Activated B cell treated with CpG ODN at 0.5 μM for 24 hours (primary cell): ENCODE measurements around the gene CACNG4. TPM values are rescaled to one million over a fixed set of nuclear protein-coding genes. Genes with fewer than 3 reads are reported as not detected.
"Not testable (repeated sequence)": the region's sequence is repeated elsewhere in the genome, so short reads cannot be mapped to it uniquely, and the experiment has no call there.

Experiments used
- ATAC-seq: fragments of 200-7000 bp; cut with Tn5 transposase; one replicate; pipeline ENCODE4 v1.10.0; 2021; ENCODE audit warnings: low read depth, mild to moderate bottlenecking, moderate library complexity
- CTCF ChIA-PET: fragments of 350-600 bp; sonication (Branson Sonifier 250); formaldehyde crosslinking; loops from one replicate; lab custom pipeline; 2021; ENCODE audit warnings: antibody characterized with exemption; lab: Charles Lee
- POLR2A ChIA-PET: fragments of 350-600 bp; sonication (Branson Sonifier 250); formaldehyde crosslinking; loops from one replicate; lab custom pipeline; 2021; ENCODE audit warnings: antibody characterized with exemption; lab: Charles Lee
- DNase-seq: peaks from one replicate; pipeline ENCODE4 v3.0.0; 2022
- H3K27ac Mint-ChIP-seq: one replicate; pipeline ENCODE4 v1.8.0; 2020; ENCODE audit warnings: mixed read lengths
- H3K27me3 Mint-ChIP-seq: one replicate; pipeline ENCODE4 v1.8.0; 2021; ENCODE audit warnings: mixed read lengths
- H3K36me3 Mint-ChIP-seq: one replicate; pipeline ENCODE4 v1.8.0; 2021; ENCODE audit warnings: low read depth, mixed read lengths
- H3K4me1 Mint-ChIP-seq: one replicate; pipeline ENCODE4 v1.8.0; 2021; ENCODE audit warnings: mixed read lengths
- H3K4me3 Mint-ChIP-seq: one replicate; pipeline ENCODE4 v1.8.0; 2020; ENCODE audit warnings: mild to moderate bottlenecking, mixed read lengths
- H3K9me3 Mint-ChIP-seq: one replicate; pipeline ENCODE4 v1.8.0; 2020; ENCODE audit warnings: mixed read lengths
- intact Hi-C: fragments of 100-400 bp; cut with micrococcal nuclease; formaldehyde crosslinking; loops from one replicate; pipeline ENCODE4 v1.15.1; 2024
- total RNA-seq: library from RNA; stranded (reverse); gene quantifications from 2 replicates; pipeline ENCODE4 v1.2.3, GENCODE V29; 2022
- TF ChIP-seq, protein P1 (sequence below): fragments of 200-600 bp; IDR thresholded peaks from one replicate; pipeline ENCODE4 v1.8.0; 2022; ENCODE audit warnings: antibody characterized with exemption, mild to moderate bottlenecking

CACNG4 gene
- total RNA-seq, 1 donor from 2014 or later, result not detected

DNA sequence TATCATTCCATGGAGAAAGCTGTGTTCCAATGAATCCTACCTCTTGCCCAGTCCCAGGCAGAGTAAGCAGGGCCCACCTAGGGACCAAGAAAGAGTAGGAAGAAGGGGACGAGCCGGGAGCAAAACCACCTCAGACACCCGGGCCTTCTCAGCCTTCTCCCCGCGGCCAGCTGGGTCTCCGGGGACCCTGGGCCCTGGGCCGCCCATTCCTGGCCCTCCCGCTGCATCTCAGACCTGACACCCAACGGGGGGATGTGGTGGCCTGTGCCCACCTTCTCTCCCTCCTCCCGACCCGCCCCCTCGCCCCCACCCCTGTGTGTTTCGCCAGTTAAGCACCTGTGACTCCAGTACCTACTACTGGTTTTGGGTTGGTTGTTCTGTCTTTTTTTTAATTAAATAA, 68.5 kb downstream of the CACNG4 start:
- Mint-ChIP-seq H3K4me1 (no peaks in the 10 kb centered on the region), H3K9me3 (no peaks in the 10 kb centered on the region), H3K4me3 (no peak overlapping the region), H3K36me3 (no peaks in the 10 kb centered on the region), H3K27me3 (peaks cover 12% of the 10 kb centered on the region), H3K27ac (no peak overlapping the region)
- ATAC-seq (no peak), DNase-seq (no peak)
- TF ChIP-seq, protein P1, sequence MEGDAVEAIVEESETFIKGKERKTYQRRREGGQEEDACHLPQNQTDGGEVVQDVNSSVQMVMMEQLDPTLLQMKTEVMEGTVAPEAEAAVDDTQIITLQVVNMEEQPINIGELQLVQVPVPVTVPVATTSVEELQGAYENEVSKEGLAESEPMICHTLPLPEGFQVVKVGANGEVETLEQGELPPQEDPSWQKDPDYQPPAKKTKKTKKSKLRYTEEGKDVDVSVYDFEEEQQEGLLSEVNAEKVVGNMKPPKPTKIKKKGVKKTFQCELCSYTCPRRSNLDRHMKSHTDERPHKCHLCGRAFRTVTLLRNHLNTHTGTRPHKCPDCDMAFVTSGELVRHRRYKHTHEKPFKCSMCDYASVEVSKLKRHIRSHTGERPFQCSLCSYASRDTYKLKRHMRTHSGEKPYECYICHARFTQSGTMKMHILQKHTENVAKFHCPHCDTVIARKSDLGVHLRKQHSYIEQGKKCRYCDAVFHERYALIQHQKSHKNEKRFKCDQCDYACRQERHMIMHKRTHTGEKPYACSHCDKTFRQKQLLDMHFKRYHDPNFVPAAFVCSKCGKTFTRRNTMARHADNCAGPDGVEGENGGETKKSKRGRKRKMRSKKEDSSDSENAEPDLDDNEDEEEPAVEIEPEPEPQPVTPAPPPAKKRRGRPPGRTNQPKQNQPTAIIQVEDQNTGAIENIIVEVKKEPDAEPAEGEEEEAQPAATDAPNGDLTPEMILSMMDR, result no peak
- CTCF ChIA-PET, result no interaction called here
- intact Hi-C loops, result no loop called here
- POLR2A ChIA-PET, result no interaction called here

DNA sequence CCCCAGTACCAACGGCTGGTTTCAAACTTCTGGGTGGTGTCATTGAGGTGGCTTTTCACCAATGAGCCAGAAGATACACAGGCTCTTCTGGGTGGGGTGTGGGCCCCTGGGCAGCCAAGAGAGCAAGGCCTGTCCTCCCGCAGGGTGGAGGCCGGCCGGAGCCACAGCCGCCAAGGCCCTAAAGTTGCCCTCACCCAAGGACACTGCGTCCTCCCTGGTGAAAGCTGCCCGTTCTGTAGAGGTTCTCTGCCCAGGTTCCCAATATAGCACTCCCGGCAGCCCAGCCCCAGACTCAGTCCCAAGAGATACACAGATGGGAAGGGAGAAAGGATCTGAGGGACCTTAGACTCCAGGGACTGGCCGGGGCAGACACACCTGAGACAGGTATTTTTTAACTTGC, 69.1 kb downstream of the CACNG4 start:
- no peaks in the 10 kb centered on the region for H3K36me3 Mint-ChIP-seq
- H3K27ac Mint-ChIP-seq, result no peak overlapping the region

DNA sequence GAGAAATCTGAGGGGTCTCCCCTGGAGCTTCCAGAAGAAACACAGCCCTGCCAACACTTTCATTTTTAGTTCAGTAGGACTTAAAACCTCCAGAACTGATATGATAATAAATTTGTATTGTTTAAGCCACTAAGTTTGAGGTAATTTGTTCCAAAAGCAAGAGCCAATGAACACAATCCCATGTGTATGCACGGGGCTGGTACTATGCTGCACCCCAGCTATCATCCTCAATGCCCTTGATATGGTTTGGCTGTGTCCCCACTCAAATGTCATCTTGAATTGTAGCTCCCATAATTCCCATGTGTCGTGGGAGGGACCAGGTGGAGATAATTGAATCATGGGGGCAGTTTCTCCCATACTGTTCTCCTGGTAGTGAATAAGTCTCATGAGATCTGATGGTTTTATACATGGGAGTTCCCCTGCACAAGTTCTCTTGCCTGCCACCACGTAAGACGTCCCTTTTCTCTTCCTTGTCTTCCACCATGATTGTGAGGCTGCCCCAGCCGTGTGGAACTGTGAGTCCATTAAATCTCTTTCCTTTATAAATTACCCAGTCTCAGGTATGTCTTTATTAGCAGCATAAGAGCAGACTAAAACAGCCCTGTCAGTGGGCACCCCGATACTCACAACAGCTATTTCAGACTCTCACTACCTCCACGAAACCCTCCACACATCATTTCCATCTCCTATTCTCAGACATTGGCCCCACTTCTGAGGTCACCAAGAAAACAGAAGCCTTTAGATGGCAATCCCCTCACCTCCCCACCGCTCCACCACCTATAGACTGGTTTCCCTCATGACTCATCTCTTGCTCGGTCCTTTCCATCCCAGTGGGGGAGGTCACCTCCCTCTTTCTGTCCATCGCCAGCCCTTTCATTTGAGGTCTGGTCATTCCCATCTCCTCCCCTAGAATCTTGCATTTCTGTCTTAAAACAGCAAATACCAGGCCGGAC, 70.9 kb downstream of the CACNG4 start:
- Mint-ChIP-seq H3K27ac (no peak overlapping the region), H3K4me1 (no peaks in the 10 kb centered on the region), H3K27me3 (peaks cover 14% of the 10 kb centered on the region), H3K36me3 (no peaks in the 10 kb centered on the region), H3K4me3 (no peak overlapping the region), H3K9me3 (no peaks in the 10 kb centered on the region)
- POLR2A ChIA-PET, result no interaction called here
- ATAC-seq (no peak), DNase-seq (no peak)
- intact Hi-C loops, result no loop called here
- CTCF ChIA-PET, result no interaction called here
- TF ChIP-seq, protein P1, result no peak

More for the DNA sequence above, 69.1 kb downstream of the CACNG4 start:
- DNase-seq (no peak), ATAC-seq (no peak)
- TF ChIP-seq, protein P1, result no peak
- Mint-ChIP-seq H3K4me1 (no peaks in the 10 kb centered on the region), H3K9me3 (no peaks in the 10 kb centered on the region), H3K4me3 (no peak overlapping the region), H3K27me3 (peaks cover 14% of the 10 kb centered on the region)
- intact Hi-C loops, result no loop called here
- ChIA-PET CTCF (no interaction called here), POLR2A (no interaction called here)

DNA sequence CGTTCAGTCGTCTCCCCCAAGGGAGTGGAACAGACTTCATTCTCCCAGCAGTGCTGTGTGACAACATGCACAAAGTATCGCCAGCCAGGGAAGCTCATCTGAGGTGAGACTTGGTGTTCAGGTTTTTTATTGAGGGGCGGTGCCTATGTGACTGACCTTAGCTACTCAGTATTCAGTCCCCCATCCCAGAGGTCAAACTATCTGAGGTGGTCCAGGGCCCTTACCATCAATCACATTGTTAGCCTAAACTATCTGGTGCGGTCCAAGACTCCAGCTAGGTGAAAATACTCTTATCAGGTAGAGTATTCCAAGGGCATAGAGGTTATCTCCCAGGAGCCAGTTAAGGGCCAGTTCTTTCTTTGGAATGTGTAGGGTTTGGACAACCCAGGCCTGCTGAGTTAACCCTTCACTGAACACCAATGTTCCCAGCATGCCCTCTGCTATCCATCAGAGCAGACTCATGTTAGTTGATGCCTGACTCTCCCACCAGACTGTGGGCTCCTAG, 74.4 kb downstream of the CACNG4 start:
- Mint-ChIP-seq H3K36me3 (no peaks in the 10 kb centered on the region), H3K9me3 (no peaks in the 10 kb centered on the region), H3K4me1 (no peaks in the 10 kb centered on the region), H3K27me3 (peaks cover 17% of the 10 kb centered on the region), H3K27ac (no peak overlapping the region), H3K4me3 (no peak overlapping the region)
- ChIA-PET POLR2A (no interaction called here), CTCF (no interaction called here)
- TF ChIP-seq, protein P1, result no peak
- intact Hi-C loops, result no loop called here
- DNase-seq (no peak), ATAC-seq (no peak)

DNA sequence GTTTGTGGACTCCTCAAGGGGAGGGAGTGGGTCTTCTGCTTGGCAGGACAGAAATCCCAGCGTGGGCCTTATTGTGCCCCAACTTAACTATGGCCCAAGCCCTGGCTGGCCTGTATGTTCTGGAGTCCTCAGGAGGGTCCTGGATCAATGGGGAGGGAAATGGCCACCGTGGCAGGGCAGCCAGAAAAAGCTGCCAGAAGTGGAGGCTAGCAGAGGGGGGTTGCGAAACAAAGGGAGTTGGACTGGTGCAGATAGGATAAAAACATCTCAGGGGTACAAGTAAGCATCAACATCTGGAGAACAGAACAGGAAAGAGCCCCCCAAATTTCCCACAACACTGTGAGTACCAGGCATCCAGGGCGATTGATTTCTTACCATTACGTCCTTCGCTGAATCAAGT, 76.1 kb downstream of the CACNG4 start:
- Mint-ChIP-seq H3K27ac (no peak overlapping the region), H3K9me3 (no peaks in the 10 kb centered on the region), H3K4me1 (no peaks in the 10 kb centered on the region), H3K27me3 (peaks cover 15% of the 10 kb centered on the region), H3K36me3 (no peaks in the 10 kb centered on the region), H3K4me3 (no peak overlapping the region)
- ATAC-seq (no peak), DNase-seq (no peak)
- CTCF ChIA-PET, result no interaction called here
- intact Hi-C loops, result no loop called here
- TF ChIP-seq, protein P1, result no peak
- POLR2A ChIA-PET, result no interaction called here

DNA sequence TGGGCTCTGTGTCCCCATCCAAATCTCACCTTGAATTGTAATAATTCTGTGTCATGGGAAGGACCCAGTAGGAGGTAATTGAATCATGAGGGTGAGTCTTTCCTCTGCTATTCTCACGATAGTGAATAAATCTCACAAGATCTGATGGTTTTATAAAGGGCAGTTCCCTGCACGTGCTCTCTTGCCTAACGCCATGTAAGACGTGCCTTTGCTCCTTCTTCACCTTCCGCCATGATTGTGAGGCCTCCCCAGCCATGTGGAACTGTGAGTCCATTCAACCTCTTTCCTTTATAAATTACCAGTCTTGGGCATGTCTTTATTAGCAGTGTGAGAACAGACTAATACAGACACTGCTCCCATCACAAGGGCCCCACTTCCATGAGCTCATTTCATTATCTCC, 76.6 kb downstream of the CACNG4 start:
- H3K9me3 Mint-ChIP-seq, intact Hi-C loops, H3K4me1 Mint-ChIP-seq, POLR2A ChIA-PET, DNase-seq, H3K4me3 Mint-ChIP-seq, ATAC-seq, CTCF ChIA-PET, H3K27ac Mint-ChIP-seq, H3K36me3 Mint-ChIP-seq: not testable (repeated sequence)
- peaks cover 15% of the 10 kb centered on the region for H3K27me3 Mint-ChIP-seq
